Bronchial epithelial cell (primary cell): ENCODE measurements around the gene ITGB7. TPM values are rescaled to one million over a fixed set of nuclear protein-coding genes. Genes with fewer than 3 reads are reported as not detected.

ENCODE experiments used
- DNase-seq: peaks from one replicate; pipeline ENCODE4 v3.0.0-alpha.2; 2010; ENCODE audit warnings: low read depth
- FAIRE-seq: peaks from 2 replicates; lab custom pipeline; 2011; peaks lifted over from hg19 to GRCh38; lab: Jason Lieb, UNC
- H3K27me3 ChIP-seq: 2 replicates; pipeline ENCODE4 v1.5.1; 2011; ENCODE audit warnings: low read length; ENCODE audit not compliant: control insufficient read depth, insufficient read depth
- H3K36me3 ChIP-seq: 2 replicates; pipeline ENCODE4 v1.5.1; 2011; ENCODE audit warnings: low read length; ENCODE audit not compliant: control insufficient read depth, insufficient read depth
- H3K4me3 ChIP-seq: 2 replicates; pipeline ENCODE4 v1.5.1; 2011; ENCODE audit warnings: mild to moderate bottlenecking, low read depth, low read length, control low read depth
- total RNA-seq: library from RNA; depleted of rRNA; stranded (reverse); fragments of >200 nt; gene quantifications from 2 replicates; pipeline ENCODE4 v1.2.1, GENCODE V29; 2014
- TF ChIP-seq, protein P1 (sequence below): IDR thresholded peaks from 2 replicates; pipeline ENCODE4 v1.5.1; 2011; ENCODE audit warnings: mild to moderate bottlenecking, moderate library complexity, low read length, control low read depth, inconsistent platforms; ENCODE audit not compliant: insufficient read depth, severe bottlenecking

The ITGB7 gene
- total RNA-seq, 1 donor from 2014 or later = 8.4 TPM

GRCh38 chr12:53195516-53196420 lies 11.3 kb downstream of the ITGB7 start:
- Histone ChIP-seq H3K4me3 (no peak overlapping the region), H3K27me3 (no peaks in the 10 kb centered on the region), H3K36me3 (no peaks in the 10 kb centered on the region)
- DNase-seq (peak; percentile 35), FAIRE-seq (no peak)
- TF ChIP-seq, protein P1, sequence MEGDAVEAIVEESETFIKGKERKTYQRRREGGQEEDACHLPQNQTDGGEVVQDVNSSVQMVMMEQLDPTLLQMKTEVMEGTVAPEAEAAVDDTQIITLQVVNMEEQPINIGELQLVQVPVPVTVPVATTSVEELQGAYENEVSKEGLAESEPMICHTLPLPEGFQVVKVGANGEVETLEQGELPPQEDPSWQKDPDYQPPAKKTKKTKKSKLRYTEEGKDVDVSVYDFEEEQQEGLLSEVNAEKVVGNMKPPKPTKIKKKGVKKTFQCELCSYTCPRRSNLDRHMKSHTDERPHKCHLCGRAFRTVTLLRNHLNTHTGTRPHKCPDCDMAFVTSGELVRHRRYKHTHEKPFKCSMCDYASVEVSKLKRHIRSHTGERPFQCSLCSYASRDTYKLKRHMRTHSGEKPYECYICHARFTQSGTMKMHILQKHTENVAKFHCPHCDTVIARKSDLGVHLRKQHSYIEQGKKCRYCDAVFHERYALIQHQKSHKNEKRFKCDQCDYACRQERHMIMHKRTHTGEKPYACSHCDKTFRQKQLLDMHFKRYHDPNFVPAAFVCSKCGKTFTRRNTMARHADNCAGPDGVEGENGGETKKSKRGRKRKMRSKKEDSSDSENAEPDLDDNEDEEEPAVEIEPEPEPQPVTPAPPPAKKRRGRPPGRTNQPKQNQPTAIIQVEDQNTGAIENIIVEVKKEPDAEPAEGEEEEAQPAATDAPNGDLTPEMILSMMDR = no peak

- FAIRE-seq (no peak), DNase-seq (no peak)
- no peak overlapping the region for H3K4me3 ChIP-seq
- H3K36me3 ChIP-seq = peaks cover 1% of the 10 kb centered on the region
- TF ChIP-seq, protein P1 = no peak
- H3K27me3 ChIP-seq = no peaks in the 10 kb centered on the region
Observed at GRCh38 chr12:53194973-53195372, 12.1 kb downstream of the ITGB7 start.

GRCh38 chr12:53193985-53194716 lies 12.9 kb downstream of the ITGB7 start:
- Histone ChIP-seq H3K36me3 (peaks cover 1% of the 10 kb centered on the region), H3K4me3 (no peak overlapping the region), H3K27me3 (no peaks in the 10 kb centered on the region)
- TF ChIP-seq, protein P1 = no peak
- FAIRE-seq = peak; percentile 81
- no peak for DNase-seq

- no peak for DNase-seq
- TF ChIP-seq, protein P1 = no peak
- FAIRE-seq = no peak
- Histone ChIP-seq H3K36me3 (peaks cover 4% of the 10 kb centered on the region), H3K4me3 (no peak overlapping the region), H3K27me3 (no peaks in the 10 kb centered on the region)
Observed at GRCh38 chr12:53193040-53193439, 14.0 kb downstream of the ITGB7 start.

- Histone ChIP-seq H3K36me3 (peaks cover 4% of the 10 kb centered on the region), H3K4me3 (no peak overlapping the region), H3K27me3 (no peaks in the 10 kb centered on the region)
- FAIRE-seq (peak; percentile 83), DNase-seq (no peak)
- TF ChIP-seq, protein P1 = no peak
Observed at GRCh38 chr12:53192531-53193021, 14.5 kb downstream of the ITGB7 start.
